ENCODE measurements around the gene SDK1.
"Not testable (repeated sequence)": the region's sequence is repeated elsewhere in the genome, so short reads cannot be mapped to it uniquely, and the experiment has no call there.

Gene SDK1

GRCh38 chr7:3957472-3958108 is 656.5 kb downstream of the SDK1 start:
- DNase-seq (ENCODE audit: low read depth), result no peak
- TF ChIP-seq CTCF (conservative IDR thresholded peaks at IDR 0.05; ENCODE audit: low read depth, low read length), result no peak
- H3K4me3 ChIP-seq (ENCODE audit: low read depth, low read length), result no peak overlapping the region

- H3K4me3 ChIP-seq (ENCODE audit: low read depth, low read length), result no peak overlapping the region
- TF ChIP-seq CTCF (conservative IDR thresholded peaks at IDR 0.05; ENCODE audit: low read depth, low read length), result no peak
- no peak for DNase-seq (ENCODE audit: low read depth)
Observed at GRCh38 chr7:3958109-3958483, 657.0 kb downstream of the SDK1 start.

- no peak for DNase-seq (ENCODE audit: low read depth)
- H3K4me3 ChIP-seq (ENCODE audit: low read depth, low read length), result no peak overlapping the region
- no peak for TF ChIP-seq CTCF (conservative IDR thresholded peaks at IDR 0.05; ENCODE audit: low read depth, low read length)
Observed at GRCh38 chr7:3959364-3959763, 658.3 kb downstream of the SDK1 start.

- no peak overlapping the region for H3K4me3 ChIP-seq (ENCODE audit: low read depth, low read length)
- DNase-seq (ENCODE audit: low read depth), result no peak
- no peak for TF ChIP-seq CTCF (conservative IDR thresholded peaks at IDR 0.05; ENCODE audit: low read depth, low read length)
Observed at GRCh38 chr7:3960050-3960763, 659.2 kb downstream of the SDK1 start.

- no peak for TF ChIP-seq CTCF (conservative IDR thresholded peaks at IDR 0.05; ENCODE audit: low read depth, low read length)
Observed at GRCh38 chr7:3960942-3961341, 659.9 kb downstream of the SDK1 start.

GRCh38 chr7:3961857-3962503 is 660.9 kb downstream of the SDK1 start:
- DNase-seq (ENCODE audit: low read depth), result no peak
- no peak overlapping the region for H3K4me3 ChIP-seq (ENCODE audit: low read depth, low read length)
- TF ChIP-seq CTCF (conservative IDR thresholded peaks at IDR 0.05; ENCODE audit: low read depth, low read length), result no peak

More at GRCh38 chr7:3960942-3961341, 659.9 kb downstream of the SDK1 start:
- no peak for DNase-seq (ENCODE audit: low read depth)
- H3K4me3 ChIP-seq (ENCODE audit: low read depth, low read length), result no peak overlapping the region

DNA sequence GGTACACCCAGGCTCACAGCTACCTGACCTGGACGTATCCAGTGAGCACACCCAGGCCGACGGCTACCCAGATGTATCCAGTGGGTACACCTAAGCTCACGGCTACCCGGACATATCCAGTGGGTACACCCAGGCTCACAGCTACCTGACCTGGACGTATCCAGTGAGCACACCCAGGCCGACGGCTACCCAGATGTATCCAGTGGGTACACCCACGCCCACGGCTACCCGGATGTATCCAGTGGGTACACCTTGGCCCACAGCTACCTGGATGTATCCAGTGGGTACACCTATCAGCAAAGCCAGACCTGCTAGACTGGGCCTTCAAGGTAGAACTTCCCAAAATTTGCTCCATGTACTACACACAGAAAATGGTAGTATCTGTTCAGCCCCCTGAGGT is 662.7 kb downstream of the SDK1 start:
- H3K4me3 ChIP-seq (ENCODE audit: low read depth, low read length); DNase-seq (ENCODE audit: low read depth): not testable (repeated sequence)

Measured in choroid plexus epithelial cell (primary cell).